NCI-H748 (cell line): ENCODE results near the gene PDE4D.
"Not testable (repeated sequence)": the region's sequence is repeated elsewhere in the genome, so short reads cannot be mapped to it uniquely, and the experiment has no call there.

Experiments
- DNase-seq: peaks from one replicate; lab custom pipeline; 2025; ENCODE audit not compliant: unreplicated experiment; lab: John Stamatoyannopoulos, UW

The PDE4D gene

GRCh38 chr5:59800347-59800893 is 93.1 kb downstream of the PDE4D start:
- no peak for DNase-seq

- DNase-seq = peak; percentile 60
Measured at GRCh38 chr5:59799668-59800346, 93.7 kb downstream of the PDE4D start.

GRCh38 chr5:59798862-59799667 is 94.5 kb downstream of the PDE4D start:
- DNase-seq = peak; percentile 76

DNA sequence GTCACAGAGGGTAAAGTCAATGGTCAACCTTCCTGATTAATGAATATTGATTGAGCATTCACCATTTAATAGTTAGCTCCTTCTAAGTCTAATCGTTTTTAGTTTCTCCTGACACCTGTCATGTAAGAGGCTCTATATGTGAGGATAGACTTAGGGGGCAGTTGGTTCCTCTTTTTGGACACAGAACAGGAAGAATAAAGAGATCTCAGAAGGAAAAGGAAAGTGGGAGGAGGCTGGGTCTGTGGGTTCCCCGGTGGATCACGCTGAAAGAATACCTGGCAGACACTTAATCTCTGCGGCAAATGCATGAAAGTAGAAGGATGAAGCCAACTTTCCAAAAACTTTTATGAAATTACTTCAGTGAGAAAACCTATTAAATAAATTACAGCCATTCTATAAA is 98.4 kb downstream of the PDE4D start:
- DNase-seq = no peak

DNA sequence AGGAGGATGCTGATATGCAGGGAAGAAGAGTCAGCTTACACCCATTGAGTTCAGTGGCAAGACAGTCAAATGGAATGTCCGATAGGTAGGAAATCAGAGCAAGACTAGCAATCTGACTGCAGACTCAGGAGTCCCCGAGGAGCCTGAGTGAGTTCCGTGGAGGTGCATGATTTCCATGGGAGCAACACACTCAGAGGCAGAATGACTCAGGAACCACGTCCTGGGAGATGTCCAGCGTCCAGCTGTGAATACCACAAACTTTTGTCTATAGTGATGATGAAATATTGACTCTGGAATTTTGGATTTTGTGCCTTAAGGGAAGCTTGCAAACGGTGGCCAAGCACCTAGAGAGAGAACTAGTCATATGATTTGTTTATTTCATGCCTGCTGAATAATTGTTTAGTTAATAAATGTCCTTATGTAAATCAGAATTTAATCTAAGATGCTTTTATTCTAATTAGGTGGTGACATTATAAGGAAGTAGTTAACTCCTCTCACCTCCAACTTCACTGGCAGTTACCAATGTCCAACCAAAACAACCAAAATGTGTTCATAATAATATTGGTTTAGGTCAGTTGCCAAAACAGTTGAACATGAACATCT is 100.4 kb downstream of the PDE4D start:
- no peak for DNase-seq

- no peak for DNase-seq
Measured at GRCh38 chr5:59791617-59792016, 101.9 kb downstream of the PDE4D start.

- DNase-seq = no peak
Measured at GRCh38 chr5:59790776-59791475, 102.6 kb downstream of the PDE4D start.

DNA sequence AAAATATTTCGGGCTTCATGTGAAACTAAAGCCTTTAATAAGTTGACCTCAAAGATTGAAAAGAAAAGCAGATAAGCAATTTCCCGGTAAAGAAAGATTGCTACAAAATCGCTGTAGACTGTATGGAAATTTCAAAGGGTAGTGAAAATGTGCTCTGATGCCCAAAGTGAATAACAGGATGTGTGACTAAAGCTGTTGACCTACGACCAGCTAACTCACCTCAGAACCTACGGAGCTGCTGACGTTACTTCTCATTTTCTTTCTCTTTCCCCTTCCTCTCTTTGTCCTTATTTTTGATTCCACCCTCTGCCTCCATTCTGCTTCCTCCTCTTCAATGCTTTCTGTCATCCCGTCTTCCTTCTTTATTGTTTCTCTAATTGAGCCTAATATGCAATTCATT is 103.2 kb downstream of the PDE4D start:
- no peak for DNase-seq

- no peak for DNase-seq
Measured at GRCh38 chr5:59789894-59790293, 103.6 kb downstream of the PDE4D start.

DNA sequence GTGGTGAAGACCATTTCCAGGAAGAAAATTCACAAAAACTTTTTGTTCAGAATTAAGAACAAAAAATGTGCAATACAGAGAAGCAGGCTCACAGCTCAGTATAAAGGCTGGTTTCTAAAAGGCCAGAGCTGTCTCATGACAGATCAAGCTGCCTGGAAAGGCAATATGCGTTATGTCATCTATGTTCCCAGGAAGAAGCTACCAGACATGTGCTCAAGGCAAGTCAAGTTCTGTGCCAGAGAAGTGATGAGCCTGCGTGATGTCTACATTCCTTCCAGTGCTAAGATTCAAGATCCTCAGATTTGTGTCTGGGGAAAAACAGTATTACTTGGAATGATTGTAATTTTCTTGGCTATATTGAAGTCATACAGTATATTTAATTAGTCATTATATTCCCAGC is 104.3 kb downstream of the PDE4D start:
- no peak for DNase-seq

GRCh38 chr5:59786334-59786805 is 107.2 kb downstream of the PDE4D start:
- no peak for DNase-seq

GRCh38 chr5:59785676-59786333 is 107.7 kb downstream of the PDE4D start:
- no peak for DNase-seq

DNA sequence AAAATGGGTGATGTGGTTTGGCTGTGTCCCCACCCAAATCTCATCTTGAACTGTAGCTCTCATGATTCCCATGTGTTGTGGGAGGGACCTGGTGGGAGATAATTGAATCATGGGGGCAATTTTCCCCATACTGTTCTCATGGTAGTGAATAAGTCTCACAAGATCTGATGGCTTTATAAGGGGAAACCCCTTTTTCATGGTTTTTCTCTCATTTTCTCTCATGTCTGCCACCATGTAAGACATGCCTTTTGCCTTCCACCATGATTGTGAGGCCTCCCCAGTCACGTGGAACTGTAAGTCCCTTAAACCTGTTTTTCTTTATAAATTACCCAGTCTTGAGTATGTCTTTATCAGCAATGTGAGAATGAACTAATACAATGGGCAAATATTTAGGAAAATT is 108.8 kb downstream of the PDE4D start:
- not testable (repeated sequence) for DNase-seq

DNA sequence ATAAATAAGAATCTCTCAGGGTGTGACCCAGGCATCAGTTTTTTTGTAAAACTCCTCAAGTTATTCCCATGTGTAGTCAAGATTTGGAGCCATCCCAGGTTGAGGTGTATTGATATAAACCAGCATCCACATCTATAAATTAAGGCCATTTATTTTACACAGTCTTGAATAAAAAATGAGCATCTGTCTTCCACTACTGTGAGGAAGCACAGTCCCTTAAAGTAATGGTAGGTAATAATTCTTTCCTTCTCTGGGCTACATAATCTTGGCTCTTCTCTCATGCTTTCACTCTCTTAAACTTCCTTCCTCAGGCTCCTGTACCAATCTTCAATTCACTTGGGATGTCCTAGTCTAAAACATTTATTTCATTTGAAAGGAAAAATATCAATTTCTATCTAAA is 110.3 kb downstream of the PDE4D start:
- no peak for DNase-seq

DNA sequence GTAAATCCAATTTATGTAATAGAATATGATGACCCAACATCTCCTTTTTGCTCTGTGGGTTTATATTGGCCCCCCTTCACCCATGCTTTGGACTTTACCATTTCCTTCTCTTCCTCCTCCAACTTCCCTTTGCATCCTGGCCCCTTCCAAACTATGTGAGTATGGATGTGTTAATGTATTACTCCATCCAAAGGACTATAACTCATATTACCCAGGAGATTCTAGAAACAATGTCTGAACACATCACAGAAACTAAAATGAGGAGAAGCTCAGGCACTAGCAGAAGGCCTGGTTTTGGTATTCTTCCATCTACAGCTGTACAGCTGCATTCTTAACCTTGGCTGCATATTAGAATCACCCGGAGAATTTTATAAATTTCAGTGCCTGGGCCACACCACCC is 110.7 kb downstream of the PDE4D start:
- no peak for DNase-seq

DNA sequence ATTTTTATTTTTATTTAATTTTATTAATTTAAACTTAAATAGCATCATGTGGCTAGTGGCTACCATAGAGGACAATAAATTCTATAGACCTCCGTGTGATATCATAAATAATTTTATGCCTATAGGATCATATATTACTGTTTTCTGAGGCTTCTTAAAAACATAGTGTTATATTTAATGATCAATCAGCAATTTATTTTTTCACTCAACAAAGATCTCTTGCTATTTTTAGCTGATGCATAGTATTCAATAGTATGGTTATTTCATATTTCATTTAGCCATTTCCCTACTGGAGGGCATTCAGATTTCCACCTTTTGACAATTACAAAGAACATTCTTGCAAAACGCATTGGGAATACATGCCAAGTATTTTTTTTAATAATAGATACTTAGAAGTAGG is 114.1 kb downstream of the PDE4D start:
- no peak for DNase-seq

- DNase-seq = peak; percentile 12
Measured at GRCh38 chr5:59777028-59777427, 116.5 kb downstream of the PDE4D start.

- no peak for DNase-seq
Measured at GRCh38 chr5:59773294-59773693, 120.2 kb downstream of the PDE4D start.

DNA sequence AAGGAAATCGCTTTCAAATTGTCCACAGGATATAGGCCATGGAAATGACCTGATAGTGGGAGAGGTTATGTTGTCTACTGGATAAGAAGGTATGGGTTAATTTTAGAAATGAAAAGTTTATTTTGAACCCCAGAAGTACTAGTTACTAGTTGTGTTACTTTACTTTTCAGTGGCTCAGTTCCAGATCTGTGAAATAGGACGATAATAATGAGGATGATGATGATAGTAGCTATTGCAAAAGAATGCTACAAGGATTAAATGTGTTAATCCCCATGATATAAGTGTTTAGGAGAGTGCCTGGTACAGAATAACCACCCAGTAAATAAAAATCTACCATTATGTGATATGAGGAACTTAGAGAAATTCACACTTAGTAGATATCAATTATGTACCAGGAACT is 120.8 kb downstream of the PDE4D start:
- DNase-seq = no peak

- no peak for DNase-seq
Measured at GRCh38 chr5:59772206-59772605, 121.3 kb downstream of the PDE4D start.

GRCh38 chr5:59770953-59771352 is 122.6 kb downstream of the PDE4D start:
- DNase-seq = no peak
